ENCODE data around the gene CLK2. TPM values are rescaled to one million over a fixed set of nuclear protein-coding genes. Genes with fewer than 3 reads are reported as not detected.

Gene CLK2
- 20.5 and 21.6 TPM in 2 replicates for total RNA-seq

GRCh38 chr1:155273343-155274245 is at the start of gene CLK2:
CLK2 (minus strand) TSS chr1:155273504; CDS start chr1:155270977, 2,527 bp downstream.

GRCh38 chr1:155320661-155321617 is 47.6 kb upstream of the CLK2 start, which contains the start of gene RUSC1:
RUSC1 (plus strand) TSS chr1:155320894; CDS start chr1:155321774, 880 bp downstream.

GRCh38 chr1:155308493-155309422 is 35.5 kb upstream of the CLK2 start, which contains the start of gene FDPS:
FDPS (plus strand) TSS chr1:155308866; CDS start chr1:155309790, 924 bp downstream.

GRCh38 chr1:155301342-155301841 is 28.1 kb upstream of the CLK2 start, which contains the start of gene PKLR:
PKLR (minus strand) TSS chr1:155301438; CDS start chr1:155301395, 43 bp downstream.

GRCh38 chr1:155277070-155277901 is 4.0 kb upstream of the CLK2 start, which contains the start of gene HCN3:
HCN3 (plus strand) TSS chr1:155277463; CDS start chr1:155277591, 128 bp downstream.

GRCh38 chr1:155261852-155262673 is 11.2 kb downstream of the CLK2 start, which contains the start of gene SCAMP3:
SCAMP3 (minus strand) TSS chr1:155262360; CDS start chr1:155262151, 209 bp downstream.

GRCh38 chr1:155255243-155256007 is 17.9 kb downstream of the CLK2 start, which contains the start of gene ENTREP3:
ENTREP3 (minus strand) TSS chr1:155255483; CDS start chr1:155254877, 606 bp downstream.

Other genes with a start within 250 kb of the CLK2 start
- gene DCST2, start 239.7 kb downstream of the CLK2 start, total RNA-seq, result not detected in 2 replicates
- not detected in 2 replicates for gene DCST1, start 239.7 kb downstream of the CLK2 start, total RNA-seq
- 94.3 and 109 TPM in 2 replicates for gene ADAM15, start 222.2 kb downstream of the CLK2 start, total RNA-seq
- gene EFNA4, start 209.8 kb downstream of the CLK2 start, total RNA-seq, result 7.9 and 9.1 TPM in 2 replicates
- gene EFNA3, start 194.7 kb downstream of the CLK2 start, total RNA-seq, result 2.3 and 4.9 TPM in 2 replicates
- gene EFNA1, start 145.6 kb downstream of the CLK2 start, total RNA-seq, result 3.6 and 10.2 TPM in 2 replicates
- 34.8 and 37.5 TPM in 2 replicates for gene SLC50A1, start 137.7 kb downstream of the CLK2 start, total RNA-seq
- 35.0 and 39.2 TPM in 2 replicates for gene DPM3, start 133.0 kb downstream of the CLK2 start, total RNA-seq
- gene KRTCAP2, start 100.2 kb downstream of the CLK2 start, total RNA-seq, result 149 and 159 TPM in 2 replicates
- 1.1 and 1.3 TPM in 2 replicates for gene TRIM46, start 99.7 kb downstream of the CLK2 start, total RNA-seq
- 23.6 and 32.7 TPM in 2 replicates for gene THBS3, start 65.6 kb downstream of the CLK2 start, total RNA-seq
- 48.7 and 61.6 TPM in 2 replicates for gene MTX1, start 64.8 kb downstream of the CLK2 start, total RNA-seq
- 19.4 and 25.4 TPM in 2 replicates for gene ENTREP3, start 18.0 kb downstream of the CLK2 start, total RNA-seq
- gene SCAMP3, start 11.1 kb downstream of the CLK2 start, total RNA-seq, result 61.1 and 77.8 TPM in 2 replicates
- 1.2 and 2.3 TPM in 2 replicates for gene HCN3, start 4.0 kb upstream of the CLK2 start, total RNA-seq
- gene PKLR, start 27.9 kb upstream of the CLK2 start, total RNA-seq, result not detected in 2 replicates
- gene FDPS, start 35.4 kb upstream of the CLK2 start, total RNA-seq, result 218 and 306 TPM in 2 replicates
- gene RUSC1, start 47.4 kb upstream of the CLK2 start, total RNA-seq, result 31.9 and 37.2 TPM in 2 replicates

Data from pericardium fibroblast (primary cell).